GM12878 (cell line): ENCODE measurements around the gene SH3BP5. TPM values are rescaled to one million over a fixed set of nuclear protein-coding genes. Genes with fewer than 3 reads are reported as not detected.

Source experiments
- ATAC-seq: fragments of 200-7000 bp; cut with Tn5 transposase; 3 replicates; pipeline ENCODE4 v1.9.1; 2020; ENCODE audit warnings: mild to moderate bottlenecking, moderate library complexity
- BruUV-seq: library from RNA; stranded (reverse); fragments of 400-500 nt; replicated peaks from 2 replicates; lab custom pipeline; 2021; lab: Mats Ljungman, UMichigan
- CTCF ChIA-PET: fragments of 300-600 bp; sonication (Branson Sonifier 250); formaldehyde crosslinking; extraction: SDS; loops from one replicate; lab custom pipeline; 2021; ENCODE audit warnings: inconsistent platforms; lab: Yijun Ruan, JAX
- POLR2A ChIA-PET: fragments of 350-600 bp; formaldehyde crosslinking; extraction: SDS; loops from one replicate; lab custom pipeline; 2021; ENCODE audit warnings: inconsistent platforms; lab: Charles Lee
- RAD21 ChIA-PET: fragments of 300-600 bp; sonication (Branson Sonifier 250); formaldehyde crosslinking; loops from one replicate; lab custom pipeline; 2023; ENCODE audit warnings: antibody characterized with exemption; ENCODE audit not compliant: unreplicated experiment; lab: Charles Lee
- SMC1A ChIA-PET: fragments of 300-600 bp; sonication (Branson Sonifier 250); formaldehyde crosslinking; loops from one replicate; lab custom pipeline; 2023; ENCODE audit not compliant: unreplicated experiment, uncharacterized antibody; lab: Charles Lee
- DNase-seq: peaks from one replicate; pipeline ENCODE4 v3.0.0-alpha.2; 2011; ENCODE audit warnings: low read depth, low spot score
- FAIRE-seq: peaks from 3 replicates; lab custom pipeline; 2011; peaks lifted over from hg19 to GRCh38; lab: Jason Lieb, UNC
- H2AFZ ChIP-seq: 2 replicates; pipeline ENCODE4 v1.6.0; 2011; ENCODE audit warnings: low read depth, low read length, control low read depth; ENCODE audit not compliant: control insufficient read depth
- H3K27ac ChIP-seq: 2 replicates; pipeline ENCODE4 v1.5.1; 2011; ENCODE audit warnings: control low read depth; ENCODE audit not compliant: control insufficient read depth, insufficient read depth
- H3K27me3 ChIP-seq, 2 experiments: replicated peaks in 1 of 2; 2 replicates each; pipeline versions ENCODE4 v1.6.0 to v1.6.1; 2011; ENCODE audit warnings: low read length in 1 of 2; ENCODE audit not compliant: control insufficient read depth in 2 of 2, insufficient read depth in 2 of 2
- H3K36me3 ChIP-seq, 2 experiments: 2 replicates each; pipeline ENCODE4 v1.5.1; 2011; ENCODE audit warnings: low read length in 1 of 2; ENCODE audit not compliant: control insufficient read depth in 2 of 2, insufficient read depth in 2 of 2
- H3K4me1 ChIP-seq: 2 replicates; pipeline ENCODE4 v1.6.1; 2011; ENCODE audit warnings: mild to moderate bottlenecking, low read length, moderate library complexity, mixed read lengths; ENCODE audit not compliant: control insufficient read depth, insufficient read depth
- H3K4me2 ChIP-seq: 2 replicates; pipeline ENCODE4 v1.6.0; 2011; ENCODE audit warnings: control low read depth; ENCODE audit not compliant: control insufficient read depth, insufficient read depth
- H3K4me3 ChIP-seq: fragments of 200-600 bp; sonication (generic); 2 replicates; pipeline ENCODE4 v1.5.1; 2016
- H3K79me2 ChIP-seq: 2 replicates; pipeline ENCODE4 v1.6.0; 2011; ENCODE audit warnings: low read length; ENCODE audit not compliant: control insufficient read depth, insufficient read depth
- H3K9ac ChIP-seq: 2 replicates; pipeline ENCODE4 v1.8.0; 2011; ENCODE audit warnings: low read length, control low read depth, mixed read lengths; ENCODE audit not compliant: control insufficient read depth, insufficient read depth
- H3K9me3 ChIP-seq: replicated peaks from 3 replicates; pipeline ENCODE4 v1.5.1; 2011; ENCODE audit warnings: mild to moderate bottlenecking, low read length; ENCODE audit not compliant: control insufficient read depth, insufficient read depth
- H4K20me1 ChIP-seq: 2 replicates; pipeline ENCODE4 v1.6.0; 2011; ENCODE audit not compliant: control insufficient read depth, insufficient read depth
- ATF7 ChIP-seq: fragments of 450-650 bp; IDR thresholded peaks from 2 replicates; pipeline ENCODE4 v1.6.1; 2016; ENCODE audit warnings: low read depth, mild to moderate bottlenecking
- CREB1 ChIP-seq: IDR thresholded peaks from 2 replicates; pipeline ENCODE4 v1.6.1; 2012; ENCODE audit warnings: low read depth, mild to moderate bottlenecking, inconsistent platforms
- CREM ChIP-seq: IDR thresholded peaks from 2 replicates; pipeline ENCODE4 v1.6.1; 2014; ENCODE audit warnings: antibody characterized with exemption, low read depth
- EP300 ChIP-seq, 2 experiments: fragments of 150-350 bp in 1 of 2; IDR thresholded peaks; 2 replicates each; pipeline ENCODE4 v1.6.1; 2011 to 2012; ENCODE audit warnings: low read depth in 2 of 2, low read length in 2 of 2, borderline replicate concordance in 1 of 2, improper control_type of control experiment in 1 of 2, inconsistent platforms in 1 of 2; ENCODE audit not compliant: control insufficient read depth in 1 of 2
- HSF1 ChIP-seq: fragments of 150-350 bp; IDR thresholded peaks from 2 replicates; pipeline ENCODE4 v1.6.1; 2014; ENCODE audit warnings: mild to moderate bottlenecking, low read depth, low read length
- MYC ChIP-seq: IDR thresholded peaks from 2 replicates; pipeline ENCODE4 v1.6.1; 2011; ENCODE audit warnings: mild to moderate bottlenecking, low read length, moderate library complexity, inconsistent platforms; ENCODE audit not compliant: insufficient read depth, insufficient replicate concordance, insufficient read length, severe bottlenecking
- NFXL1 ChIP-seq: fragments of 450-650 bp; IDR thresholded peaks from 2 replicates; pipeline ENCODE4 v1.6.1; 2017; ENCODE audit warnings: antibody characterized with exemption, mild to moderate bottlenecking, borderline replicate concordance
- POU2F2 ChIP-seq: IDR thresholded peaks from 3 replicates; pipeline ENCODE4 v1.6.1; 2011; ENCODE audit warnings: low read depth, mild to moderate bottlenecking, low read length, borderline replicate concordance
- RAD21 ChIP-seq: IDR thresholded peaks from 2 replicates; pipeline ENCODE4 v1.6.1; 2011; ENCODE audit warnings: mild to moderate bottlenecking, low read depth, low read length, moderate library complexity; ENCODE audit not compliant: insufficient read depth
- SP1 ChIP-seq: IDR thresholded peaks from one replicate; pipeline ENCODE4 v1.6.1; 2011; ENCODE audit warnings: low read depth, low read length
- YBX1 ChIP-seq: fragments of 450-650 bp; IDR thresholded peaks from 2 replicates; pipeline ENCODE4 v1.6.1; 2016; ENCODE audit warnings: antibody characterized with exemption
- ZNF622 ChIP-seq: fragments of 450-650 bp; IDR thresholded peaks from 2 replicates; pipeline ENCODE4 v1.6.1; 2017; ENCODE audit warnings: mild to moderate bottlenecking, inconsistent platforms
- WGBS: methylation state at CpG from one replicate; pipeline ENCODE4 v1.1.6; 2016; ENCODE audit warnings: low lambda C conversion rate; ENCODE audit not compliant: insufficient replicate concordance, insufficient coverage; ENCODE audit errors: missing lambda C conversion rate; 5-methylcytosine and 5-hydroxymethylcytosine counted together
- in situ Hi-C: fragments of 300-500 bp; cut with MboI; formaldehyde crosslinking; loops from 9 replicates; pipeline ENCODE4 v1.14.3; 2018; ENCODE audit warnings: mixed read lengths
- intact Hi-C: fragments of 100-400 bp; cut with micrococcal nuclease; formaldehyde crosslinking; loops from one replicate; pipeline ENCODE4 v1.14.2; 2022; ENCODE audit not compliant: unreplicated experiment
- polyA plus RNA-seq, 11 experiments: library from polyadenylated mRNA; depleted of rRNA in 4 of 11; unstranded in 6 of 11; stranded (reverse) in 5 of 11; fragments of >200 nt; fragmentation: Nextera tagmentation in 4 of 11; fragmentation: Illumina TruSeq in 1 of 11; extraction: Ambion mirVana in 4 of 11; extraction: Trizol in 1 of 11; gene quantifications; 1 replicate in 1 of 11; 2 replicates in 10 of 11; pipeline versions ENCODE4 v1.2.1 to v1.2.3, GENCODE V29; 2011 to 2016; ENCODE audit warnings: inconsistent platforms in 2 of 11, missing spikeins in 2 of 11, low read depth in 1 of 11
- total RNA-seq, 4 experiments: library from RNA; depleted of rRNA in 3 of 4; stranded (reverse); fragments of >200 nt in 3 of 4; fragmentation: Illumina TruSeq in 1 of 4; extraction: Trizol in 1 of 4; gene quantifications; 2 replicates each; pipeline versions ENCODE4 v1.2.1 to v1.2.3, GENCODE V29; 2013 to 2021
- TF ChIP-seq, protein P1 (sequence below): fragments of 450-650 bp; formaldehyde crosslinking; IDR thresholded peaks from 2 replicates; pipeline ENCODE4 v1.4.0; 2022; ENCODE audit warnings: mild to moderate bottlenecking, moderate library complexity

The SH3BP5 gene
- total and polyA plus RNA-seq, 10 of the 15 experiments (the other 5 are each of a cell fraction or from before 2014, with no cell fraction given): 14.9 to 87.5 (median 43.7) TPM

- Histone ChIP-seq H3K27me3 (no peaks in the 10 kb centered on the region), H4K20me1 (no peaks in the 10 kb centered on the region), H3K4me2 (0 out of 2 replicates have a peak overlapping the region, but pooled peaks have one; percentile 23), H3K27ac (no peak overlapping the region), H3K9me3 (no peaks in the 10 kb centered on the region), H3K9ac (no peak overlapping the region), H3K4me1 (peaks cover 41% of the 10 kb centered on the region), H3K4me3 (no peak overlapping the region), H3K36me3 (peaks cover 10% of the 10 kb centered on the region in 2 experiments; a peak in 3 of 4 replicates), H2AFZ (no peak overlapping the region), H3K79me2 (peaks cover 15% of the 10 kb centered on the region)
- ChIA-PET POLR2A (interaction anchor here (0.7 to 1.7 kb wide), 4 partner anchors 9 to 51 kb away, joined by 3 to 8 read pairs (median 4); partner anchors contain the start of gene SH3BP5), SMC1A (interaction anchor here (1.7 to 4.1 kb wide), 6 partner anchors 11 to 58 kb away, joined by 5 to 37 read pairs (median 16); partner anchors contain the start of gene SH3BP5), CTCF (interaction anchor here (1.0 to 2.8 kb wide), 4 partner anchors 10 to 42 kb away, joined by 3 to 21 read pairs (median 4); no protein-coding TSS in a partner anchor), RAD21 (interaction anchor here (0.8 to 2.3 kb wide), 5 partner anchors 9 to 51 kb away, joined by 3 to 7 read pairs (median 5); partner anchors contain the start of gene SH3BP5)
- ATAC-seq: no peak
- BruUV-seq: no TSS peak
- intact Hi-C loops: no loop called here
- no peak for FAIRE-seq
- no peak for DNase-seq
- in situ Hi-C loops: no loop called here
- TF ChIP-seq RAD21 (no peak), EP300 (IDR thresholded peaks at IDR 0.05; ENCODE audit: borderline replicate concordance in 1 of 2, control insufficient read depth in 1 of 2, low read depth in 2 of 2, low read length in 2 of 2) (no peak), POU2F2 (no peak), ZNF622 (no peak), HSF1 (no peak), SP1 (no peak), MYC (no peak), YBX1 (no peak), CREB1 (no peak), CREM (no peak), NFXL1 (no peak), ATF7 (no peak)
- TF ChIP-seq, protein P1, sequence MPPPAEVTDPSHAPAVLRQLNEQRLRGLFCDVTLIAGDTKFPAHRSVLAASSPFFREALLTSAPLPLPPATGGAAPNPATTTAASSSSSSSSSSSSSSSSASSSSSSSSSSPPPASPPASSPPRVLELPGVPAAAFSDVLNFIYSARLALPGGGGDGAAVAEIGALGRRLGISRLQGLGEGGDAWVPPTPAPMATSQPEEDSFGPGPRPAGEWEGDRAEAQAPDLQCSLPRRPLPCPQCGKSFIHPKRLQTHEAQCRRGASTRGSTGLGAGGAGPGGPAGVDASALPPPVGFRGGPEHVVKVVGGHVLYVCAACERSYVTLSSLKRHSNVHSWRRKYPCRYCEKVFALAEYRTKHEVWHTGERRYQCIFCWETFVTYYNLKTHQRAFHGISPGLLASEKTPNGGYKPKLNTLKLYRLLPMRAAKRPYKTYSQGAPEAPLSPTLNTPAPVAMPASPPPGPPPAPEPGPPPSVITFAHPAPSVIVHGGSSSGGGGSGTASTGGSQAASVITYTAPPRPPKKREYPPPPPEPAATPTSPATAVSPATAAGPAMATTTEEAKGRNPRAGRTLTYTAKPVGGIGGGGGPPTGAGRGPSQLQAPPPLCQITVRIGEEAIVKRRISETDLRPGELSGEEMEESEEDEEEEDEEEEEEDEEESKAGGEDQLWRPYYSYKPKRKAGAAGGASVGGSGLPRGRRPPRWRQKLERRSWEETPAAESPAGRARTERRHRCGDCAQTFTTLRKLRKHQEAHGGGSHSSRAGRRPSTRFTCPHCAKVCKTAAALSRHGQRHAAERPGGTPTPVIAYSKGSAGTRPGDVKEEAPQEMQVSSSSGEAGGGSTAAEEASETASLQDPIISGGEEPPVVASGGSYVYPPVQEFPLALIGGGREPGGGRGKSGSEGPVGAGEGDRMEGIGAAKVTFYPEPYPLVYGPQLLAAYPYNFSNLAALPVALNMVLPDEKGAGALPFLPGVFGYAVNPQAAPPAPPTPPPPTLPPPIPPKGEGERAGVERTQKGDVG (CRISPR knock-in tag): no peak
- WGBS: 88% methylated on average over 2 of the region's 2 CpGs
Observed at GRCh38 chr3:15319136-15319535, 13.2 kb downstream of the SH3BP5 start.
